Liver (tissue), 9 donors: ENCODE measurements around the gene LILRA2. TPM values are rescaled to one million over a fixed set of nuclear protein-coding genes. Genes with fewer than 3 reads are reported as not detected.

ENCODE experiments used
- DNase-seq: peaks from one replicate; pipeline ENCODE4 v3.0.0-alpha.2; 2017; ENCODE audit warnings: low spot score
- H3K27ac ChIP-seq, 2 donors: one replicate each; pipeline ENCODE4 v1.7.0; 2013; ENCODE audit warnings: inconsistent platforms in 2 of 2, low read length in 2 of 2, control low read depth in 1 of 2, low read depth in 1 of 2, mild to moderate bottlenecking in 1 of 2
- H3K27me3 ChIP-seq, 4 donors: one replicate each; pipeline versions ENCODE4 v1.6.1 to v1.7.0; 2013; ENCODE audit warnings: low read length in 3 of 4, inconsistent platforms in 1 of 4, mild to moderate bottlenecking in 1 of 4, moderate library complexity in 1 of 4; ENCODE audit not compliant: control insufficient read depth in 4 of 4, insufficient read depth in 4 of 4
- H3K36me3 ChIP-seq, 4 donors: one replicate each; pipeline versions ENCODE4 v1.6.1 to v1.7.0; 2013; ENCODE audit warnings: low read length in 3 of 4, mild to moderate bottlenecking in 3 of 4, low read depth in 1 of 4, moderate library complexity in 1 of 4; ENCODE audit not compliant: control insufficient read depth in 4 of 4, insufficient read depth in 3 of 4
- H3K4me1 ChIP-seq, 4 donors: one replicate each; pipeline versions ENCODE4 v1.6.1 to v1.7.0; 2013; ENCODE audit warnings: low read length in 3 of 4, mild to moderate bottlenecking in 3 of 4, moderate library complexity in 1 of 4; ENCODE audit not compliant: control insufficient read depth in 4 of 4, insufficient read depth in 4 of 4
- H3K4me3 ChIP-seq, 3 donors: one replicate each; pipeline versions ENCODE4 v1.6.1 to v1.7.0; 2013; ENCODE audit warnings: low read length in 3 of 3, control low read depth in 1 of 3, low read depth in 1 of 3, mild to moderate bottlenecking in 1 of 3
- H3K9ac ChIP-seq, 2 donors: one replicate each; pipeline ENCODE4 v1.7.0; 2013; ENCODE audit warnings: low read length in 2 of 2, mild to moderate bottlenecking in 2 of 2, moderate library complexity in 2 of 2, control low read depth in 1 of 2, low read depth in 1 of 2
- H3K9me3 ChIP-seq, 4 donors: one replicate each; pipeline versions ENCODE4 v1.6.1 to v1.7.0; 2013; ENCODE audit warnings: low read length in 3 of 4; ENCODE audit not compliant: control insufficient read depth in 4 of 4
- ATF3 ChIP-seq: IDR thresholded peaks from 2 replicates; pipeline ENCODE4 v1.6.1; 2016; ENCODE audit warnings: antibody characterized with exemption
- CTCF ChIP-seq: fragments of 150-350 bp; IDR thresholded peaks from 2 replicates; pipeline ENCODE4 v1.5.1; 2017; ENCODE audit warnings: improper control_type of control experiment, low read depth, low read length; ENCODE audit not compliant: missing input control
- EGR1 ChIP-seq, 2 donors: IDR thresholded peaks; 2 replicates each; pipeline ENCODE4 v1.6.1; 2016 to 2018; ENCODE audit warnings: antibody characterized with exemption in 2 of 2, low read depth in 2 of 2
- FOXA1 ChIP-seq: IDR thresholded peaks from 2 replicates; pipeline ENCODE4 v1.6.1; 2016; ENCODE audit warnings: antibody characterized with exemption
- FOXA2 ChIP-seq: IDR thresholded peaks from 2 replicates; pipeline ENCODE4 v1.6.1; 2016; ENCODE audit warnings: antibody characterized with exemption
- GABPA ChIP-seq, 2 donors: IDR thresholded peaks in 1 of 2; conservative IDR thresholded peaks in 1 of 2; 2 replicates each; pipeline ENCODE4 v1.6.1; 2016; ENCODE audit warnings: antibody characterized with exemption in 2 of 2, mild to moderate bottlenecking in 1 of 2, moderate library complexity in 1 of 2
- HNF4A ChIP-seq, 2 donors: conservative IDR thresholded peaks; 2 replicates each; pipeline ENCODE4 v1.6.1; 2016; ENCODE audit warnings: antibody characterized with exemption in 2 of 2, mild to moderate bottlenecking in 2 of 2
- HNF4G ChIP-seq: IDR thresholded peaks from 2 replicates; pipeline ENCODE4 v1.6.1; 2016; ENCODE audit warnings: antibody characterized with exemption
- JUND ChIP-seq, 2 donors: IDR thresholded peaks; 2 replicates each; pipeline ENCODE4 v1.6.1; 2016; ENCODE audit warnings: antibody characterized with exemption in 2 of 2
- MAX ChIP-seq: IDR thresholded peaks from 2 replicates; pipeline ENCODE4 v1.6.1; 2016; ENCODE audit warnings: antibody characterized with exemption
- NR2F2 ChIP-seq: IDR thresholded peaks from 2 replicates; pipeline ENCODE4 v1.6.1; 2016; ENCODE audit warnings: antibody characterized with exemption
- REST ChIP-seq: IDR thresholded peaks from 2 replicates; pipeline ENCODE4 v1.6.1; 2016; ENCODE audit warnings: antibody characterized with exemption, mild to moderate bottlenecking
- RXRA ChIP-seq, 2 donors: IDR thresholded peaks; 2 replicates each; pipeline ENCODE4 v1.6.1; 2017 to 2018; ENCODE audit warnings: antibody characterized with exemption in 2 of 2, mild to moderate bottlenecking in 1 of 2
- SP1 ChIP-seq: IDR thresholded peaks from 2 replicates; pipeline ENCODE4 v1.6.1; 2018; ENCODE audit warnings: antibody characterized with exemption, mild to moderate bottlenecking
- TAF1 ChIP-seq: conservative IDR thresholded peaks from 2 replicates; pipeline ENCODE4 v1.6.1; 2016; ENCODE audit warnings: antibody characterized with exemption, mild to moderate bottlenecking
- YY1 ChIP-seq: IDR thresholded peaks from 2 replicates; pipeline ENCODE4 v1.6.1; 2016; ENCODE audit warnings: antibody characterized with exemption, mild to moderate bottlenecking
- ZBTB33 ChIP-seq: IDR thresholded peaks from 2 replicates; pipeline ENCODE4 v1.6.1; 2016; ENCODE audit warnings: antibody characterized with exemption
- WGBS: extraction: QIAGEN DNeasy Blood & Tissue Kit; methylation state at CpG from one replicate; pipeline ENCODE4 v1.1.7; 2013; 5-methylcytosine and 5-hydroxymethylcytosine counted together
- polyA plus RNA-seq, 2 donors: library from polyadenylated mRNA; stranded (reverse) in 1 of 2; unstranded in 1 of 2; fragments of 200-250 nt in 1 of 2; fragments of >200 nt in 1 of 2; fragmentation: Nextera tagmentation in 1 of 2; extraction: Ambion mirVana in 1 of 2; gene quantifications; one replicate each; pipeline versions ENCODE4 v1.2.1 to v1.2.3, GENCODE V29; 2013 to 2015
- total RNA-seq, 2 donors: library from RNA; depleted of rRNA; stranded (reverse); fragments of >200 nt; gene quantifications; one replicate each; pipeline ENCODE4 v1.2.3, GENCODE V29; 2014
- donor health status: healthy.
- donor health status: healthy.
- donor health status: healthy.
- donor health status: healthy.
- donor health status: healthy.

Gene LILRA2
- total and polyA plus RNA-seq, 4 donors, result 1.3 to 8.2 (median 4.1) TPM

GRCh38 chr19:54533476-54533875, 40.1 kb upstream of the LILRA2 start:
- TF ChIP-seq GABPA (IDR thresholded peaks at IDR 0.05 in 1 of 2, conservative IDR thresholded peaks at IDR 0.05 in 1 of 2) (no peak), ATF3 (no peak), TAF1 (no peak), REST (no peak), FOXA1 (no peak), RXRA (IDR thresholded peaks at IDR 0.05) (no peak), MAX (no peak), HNF4A (conservative IDR thresholded peaks at IDR 0.05) (no peak), YY1 (no peak), JUND (IDR thresholded peaks at IDR 0.05) (no peak), NR2F2 (no peak), HNF4G (no peak), CTCF (no peak), SP1 (no peak), FOXA2 (no peak), EGR1 (IDR thresholded peaks at IDR 0.05; ENCODE audit: low read depth in 2 of 2) (no peak)
- H3K27ac ChIP-seq, result no peak overlapping the region
- H3K9me3 ChIP-seq, result no peaks in the 10 kb centered on the region
- peaks cover 0 to 13% (median under 1%) of the 10 kb centered on the region in 4 donors for H3K27me3 ChIP-seq
- H3K4me3 ChIP-seq, result no peak overlapping the region
- DNase-seq, result no peak
- no peaks in the 10 kb centered on the region for H3K4me1 ChIP-seq
- H3K36me3 ChIP-seq, result no peaks in the 10 kb centered on the region
- no peak overlapping the region for H3K9ac ChIP-seq
- 72% methylated on average over 8 of the region's 8 CpGs for WGBS

GRCh38 chr19:54534156-54534555, 39.4 kb upstream of the LILRA2 start:
- no peak for DNase-seq

More at GRCh38 chr19:54534156-54534555, 39.4 kb upstream of the LILRA2 start:
- H3K27me3 ChIP-seq, result peaks cover 0 to 13% (median under 1%) of the 10 kb centered on the region in 4 donors
- H3K4me1 ChIP-seq, result no peaks in the 10 kb centered on the region
- no peak for TF ChIP-seq SP1
- no peak for TF ChIP-seq RXRA (IDR thresholded peaks at IDR 0.05)
- TF ChIP-seq ATF3, result no peak
- no peak for TF ChIP-seq ZBTB33
- no peak for TF ChIP-seq CTCF
- TF ChIP-seq HNF4A (conservative IDR thresholded peaks at IDR 0.05), result no peak
- no peak for TF ChIP-seq YY1
- no peak for TF ChIP-seq JUND (IDR thresholded peaks at IDR 0.05)
- TF ChIP-seq GABPA (IDR thresholded peaks at IDR 0.05 in 1 of 2, conservative IDR thresholded peaks at IDR 0.05 in 1 of 2), result no peak
- no peaks in the 10 kb centered on the region for H3K9me3 ChIP-seq
- H3K36me3 ChIP-seq, result no peaks in the 10 kb centered on the region
- no peak overlapping the region for H3K4me3 ChIP-seq
- no peak overlapping the region for H3K9ac ChIP-seq
- WGBS, result 62% methylated on average over 8 of the region's 8 CpGs
- H3K27ac ChIP-seq, result no peak overlapping the region
